OCI-LY7 (cell line): ENCODE measurements around the gene TAMALIN. TPM values are rescaled to one million over a fixed set of nuclear protein-coding genes. Genes with fewer than 3 reads are reported as not detected.

Source experiments
- BruUV-seq: library from RNA; stranded (reverse); fragments of 400-500 nt; replicated peaks from 2 replicates; lab custom pipeline; 2021; lab: Mats Ljungman, UMichigan
- CTCF ChIA-PET: fragments of 300-600 bp; sonication (Branson Sonifier 250); formaldehyde crosslinking; loops from one replicate; lab custom pipeline; 2022; ENCODE audit warnings: antibody characterized with exemption; ENCODE audit not compliant: unreplicated experiment; lab: Charles Lee
- POLR2A ChIA-PET: fragments of 300-600 bp; sonication (Branson Sonifier 250); formaldehyde crosslinking; loops from one replicate; lab custom pipeline; 2022; ENCODE audit warnings: antibody characterized with exemption; lab: Charles Lee
- DNase-seq: peaks from one replicate; pipeline ENCODE4 v3.0.0-alpha.2; 2015; ENCODE audit warnings: low spot score
- H2AFZ ChIP-seq: fragments of 200-600 bp; sonication (generic), shearing (Covaris generic); 2 replicates; pipeline ENCODE4 v1.6.1; 2014; ENCODE audit warnings: mild to moderate bottlenecking, antibody characterized with exemption, low read length, moderate library complexity
- H3K27ac ChIP-seq: fragments of 200-600 bp; sonication (generic); 2 replicates; pipeline ENCODE4 v1.5.1; 2014; ENCODE audit warnings: mixed run types, low read depth, mild to moderate bottlenecking, moderate library complexity, low read length, inconsistent platforms; ENCODE audit not compliant: poor library complexity, severe bottlenecking
- H3K36me3 ChIP-seq: fragments of 200-600 bp; sonication (generic); 2 replicates; pipeline ENCODE4 v1.6.1; 2014; ENCODE audit warnings: mild to moderate bottlenecking, antibody characterized with exemption, low read length, moderate library complexity, mixed read lengths; ENCODE audit not compliant: insufficient read depth
- H3K4me1 ChIP-seq: fragments of 200-600 bp; sonication (generic); 2 replicates; pipeline ENCODE4 v1.5.1; 2014; ENCODE audit warnings: mild to moderate bottlenecking, low read length; ENCODE audit not compliant: insufficient read depth, poor library complexity, severe bottlenecking
- H3K4me2 ChIP-seq: fragments of 200-600 bp; sonication (generic); 2 replicates; pipeline ENCODE4 v1.6.1; 2014; ENCODE audit warnings: mild to moderate bottlenecking, low read length
- H3K4me3 ChIP-seq: fragments of 200-600 bp; sonication (generic); 2 replicates; pipeline ENCODE4 v1.5.1; 2014; ENCODE audit warnings: mild to moderate bottlenecking, low read depth, low read length; ENCODE audit not compliant: poor library complexity, severe bottlenecking
- H3K79me2 ChIP-seq: fragments of 200-600 bp; sonication (generic); 2 replicates; pipeline ENCODE4 v1.6.1; 2016; ENCODE audit warnings: low read depth, mild to moderate bottlenecking, low read length, moderate library complexity, mixed read lengths; ENCODE audit not compliant: insufficient read depth
- H3K9me2 ChIP-seq: fragments of 200-600 bp; sonication (generic); 2 replicates; pipeline ENCODE4 v1.6.1; 2016; ENCODE audit warnings: mild to moderate bottlenecking, low read length, mixed read lengths; ENCODE audit not compliant: insufficient read depth
- H3K9me3 ChIP-seq: fragments of 200-600 bp; sonication (generic); 2 replicates; pipeline ENCODE4 v1.6.1; 2014; ENCODE audit warnings: mild to moderate bottlenecking, mixed run types, low read length, mixed read lengths
- H4K20me1 ChIP-seq: fragments of 200-600 bp; sonication (generic); 2 replicates; pipeline ENCODE4 v1.6.1; 2014; ENCODE audit warnings: mild to moderate bottlenecking, antibody characterized with exemption, low read length, moderate library complexity, mixed read lengths; ENCODE audit not compliant: insufficient read depth
- EZH2phosphoT487 ChIP-seq: fragments of 200-600 bp; sonication (generic); IDR thresholded peaks from 2 replicates; pipeline ENCODE4 v1.6.1; 2018; ENCODE audit warnings: low read depth, borderline replicate concordance, mild to moderate bottlenecking, mixed run types, antibody characterized with exemption, low read length, moderate library complexity, mixed read lengths
- intact Hi-C: fragments of 100-400 bp; cut with micrococcal nuclease; formaldehyde crosslinking; loops from one replicate; pipeline ENCODE4 v1.10.0; 2022; ENCODE audit not compliant: unreplicated experiment
- total RNA-seq, 2 experiments: library from RNA; depleted of rRNA in 1 of 2; stranded (reverse); fragments of >200 nt in 1 of 2; shearing (Covaris generic) in 1 of 2; gene quantifications; 2 replicates each; pipeline ENCODE4 v1.2.3, GENCODE V29; 2014 to 2022
- TF ChIP-seq, protein P1 (sequence below): fragments of 200-600 bp; sonication (generic); conservative IDR thresholded peaks from 2 replicates; pipeline ENCODE4 v1.5.1; 2014; ENCODE audit warnings: mild to moderate bottlenecking, antibody characterized with exemption, low read length, moderate library complexity, mixed read lengths

The TAMALIN gene
- total RNA-seq, 2 experiments from 2014 or later, result 0.66 to 1.3 TPM

DNA sequence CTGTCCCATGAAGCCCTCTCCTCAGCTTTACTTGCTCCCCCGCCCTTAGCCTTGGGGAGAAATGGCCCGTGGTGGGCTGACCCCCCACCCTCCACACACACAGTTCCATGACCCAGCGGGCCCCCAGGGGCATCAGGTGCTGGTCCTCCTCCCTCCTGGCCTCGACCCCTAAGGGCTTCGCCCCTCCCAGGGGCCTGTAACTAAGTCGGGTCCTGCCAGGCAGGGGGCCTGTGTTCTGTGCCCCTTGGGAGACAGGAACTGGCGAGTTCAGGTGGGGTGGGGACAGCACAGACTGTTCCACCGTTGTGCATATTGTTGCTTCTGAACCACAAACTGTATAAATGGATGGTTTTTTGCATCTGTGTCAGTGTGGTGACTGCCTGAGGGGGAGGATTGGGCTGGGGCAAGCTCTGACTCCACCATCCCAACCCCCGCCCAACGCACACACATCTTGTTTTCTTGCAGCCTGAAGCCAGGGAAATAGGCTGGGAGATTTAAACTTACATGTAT, 8.8 kb downstream of the TAMALIN start:
- H3K4me2 ChIP-seq, result no peak overlapping the region
- POLR2A ChIA-PET, result no interaction called here
- no TSS peak for BruUV-seq
- no peak for DNase-seq
- no peaks in the 10 kb centered on the region for H3K79me2 ChIP-seq
- TF ChIP-seq, protein P1, sequence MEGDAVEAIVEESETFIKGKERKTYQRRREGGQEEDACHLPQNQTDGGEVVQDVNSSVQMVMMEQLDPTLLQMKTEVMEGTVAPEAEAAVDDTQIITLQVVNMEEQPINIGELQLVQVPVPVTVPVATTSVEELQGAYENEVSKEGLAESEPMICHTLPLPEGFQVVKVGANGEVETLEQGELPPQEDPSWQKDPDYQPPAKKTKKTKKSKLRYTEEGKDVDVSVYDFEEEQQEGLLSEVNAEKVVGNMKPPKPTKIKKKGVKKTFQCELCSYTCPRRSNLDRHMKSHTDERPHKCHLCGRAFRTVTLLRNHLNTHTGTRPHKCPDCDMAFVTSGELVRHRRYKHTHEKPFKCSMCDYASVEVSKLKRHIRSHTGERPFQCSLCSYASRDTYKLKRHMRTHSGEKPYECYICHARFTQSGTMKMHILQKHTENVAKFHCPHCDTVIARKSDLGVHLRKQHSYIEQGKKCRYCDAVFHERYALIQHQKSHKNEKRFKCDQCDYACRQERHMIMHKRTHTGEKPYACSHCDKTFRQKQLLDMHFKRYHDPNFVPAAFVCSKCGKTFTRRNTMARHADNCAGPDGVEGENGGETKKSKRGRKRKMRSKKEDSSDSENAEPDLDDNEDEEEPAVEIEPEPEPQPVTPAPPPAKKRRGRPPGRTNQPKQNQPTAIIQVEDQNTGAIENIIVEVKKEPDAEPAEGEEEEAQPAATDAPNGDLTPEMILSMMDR, result no peak
- TF ChIP-seq EZH2phosphoT487, result no peak
- CTCF ChIA-PET, result no interaction called here
- no peaks in the 10 kb centered on the region for H3K9me2 ChIP-seq
- no peaks in the 10 kb centered on the region for H4K20me1 ChIP-seq
- no peaks in the 10 kb centered on the region for H3K9me3 ChIP-seq
- no peak overlapping the region for H3K4me3 ChIP-seq
- H2AFZ ChIP-seq, result no peak overlapping the region
- intact Hi-C loops, result no loop called here
- no peak overlapping the region for H3K27ac ChIP-seq
- peaks cover 2% of the 10 kb centered on the region for H3K4me1 ChIP-seq
- no peaks in the 10 kb centered on the region for H3K36me3 ChIP-seq

DNA sequence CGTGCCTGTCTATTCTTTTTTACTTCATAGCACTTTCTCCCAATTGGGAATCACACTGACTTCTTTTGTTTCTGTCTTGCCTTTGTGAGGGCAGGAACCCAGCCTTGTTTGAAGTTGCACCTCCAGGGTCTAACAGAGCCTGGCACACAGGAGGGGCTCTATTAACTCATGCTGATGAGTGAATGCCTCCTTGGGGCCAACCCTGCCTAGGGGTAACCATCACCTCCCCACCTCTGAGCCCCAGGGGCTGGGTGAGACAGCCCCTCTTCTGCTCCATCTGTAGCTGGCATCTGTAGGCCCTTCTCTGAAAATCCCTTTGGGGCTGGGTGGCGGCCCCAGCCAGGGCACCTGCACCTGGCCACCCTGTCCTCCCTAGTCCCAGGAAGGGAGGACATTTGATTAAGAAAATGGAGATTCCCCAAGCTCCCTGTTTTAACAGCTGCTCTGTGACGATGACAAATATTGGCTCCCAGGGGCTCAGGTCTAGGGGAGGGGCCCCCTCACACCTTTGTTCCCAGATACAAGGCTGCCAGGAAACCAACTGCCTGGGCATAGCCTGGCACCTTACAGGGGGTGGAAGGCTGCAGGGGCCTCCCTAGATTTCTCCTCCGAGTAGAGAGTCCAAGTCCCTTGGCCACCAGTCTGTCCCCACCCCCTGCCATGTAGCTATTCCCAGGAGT, 11.8 kb downstream of the TAMALIN start:
- POLR2A ChIA-PET, result interaction anchor here (0.7 kb wide), 1 partner anchor 120 kb away, joined by 4 read pairs; no protein-coding TSS in a partner anchor
- Histone ChIP-seq H3K9me3 (no peaks in the 10 kb centered on the region), H3K4me1 (peaks cover 26% of the 10 kb centered on the region), H3K9me2 (no peaks in the 10 kb centered on the region), H3K4me3 (no peak overlapping the region), H3K79me2 (no peaks in the 10 kb centered on the region), H3K36me3 (no peaks in the 10 kb centered on the region), H2AFZ (no peak overlapping the region), H4K20me1 (no peaks in the 10 kb centered on the region), H3K4me2 (no peak overlapping the region), H3K27ac (no peak overlapping the region)
- TF ChIP-seq, protein P1, result no peak
- TF ChIP-seq EZH2phosphoT487, result no peak
- CTCF ChIA-PET, result interaction anchor here (1.1 kb wide), 1 partner anchor 11 kb away, joined by 3 read pairs; no protein-coding TSS in a partner anchor
- DNase-seq, result no peak
- BruUV-seq, result no TSS peak
- intact Hi-C loops, result no loop called here

DNA sequence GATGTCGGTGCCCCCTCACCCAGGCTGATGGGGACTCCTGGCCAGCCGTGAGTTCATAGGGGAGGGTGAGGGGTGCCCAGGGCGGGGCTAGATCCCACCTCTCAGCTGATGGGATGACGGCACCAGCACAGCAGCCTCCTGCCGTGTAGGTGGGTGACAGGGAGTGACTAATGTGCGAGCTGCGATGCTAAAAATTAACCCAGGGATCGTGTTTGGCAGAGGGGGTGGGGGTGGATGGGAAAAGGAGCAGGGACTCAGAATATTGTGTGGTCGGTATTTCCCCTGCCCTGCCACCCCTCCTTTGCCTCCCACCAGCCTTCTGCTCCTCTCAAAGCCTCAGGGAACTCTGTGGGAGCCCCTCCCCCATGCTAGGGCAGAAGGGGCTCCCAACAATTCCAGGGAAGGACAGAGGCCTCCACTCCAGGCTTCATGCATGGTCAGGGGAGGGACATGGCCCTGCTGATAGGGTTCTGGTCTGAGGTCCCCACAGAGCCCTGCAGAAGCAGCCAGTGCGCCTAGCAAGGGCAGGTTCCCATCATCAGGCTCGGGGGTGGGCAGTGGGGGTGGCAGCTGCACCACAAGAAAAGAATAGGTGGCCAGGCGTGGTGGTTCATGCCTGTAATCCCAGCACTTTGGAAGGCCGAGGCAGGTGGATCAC, 12.5 kb downstream of the TAMALIN start:
- peaks cover 32% of the 10 kb centered on the region for H3K4me1 ChIP-seq
- BruUV-seq, result no TSS peak
- ChIA-PET CTCF (no interaction called here), POLR2A (interaction anchor here (0.7 kb wide), 1 partner anchor 121 kb away, joined by 4 read pairs; no protein-coding TSS in a partner anchor)
- no peak overlapping the region for H3K4me3 ChIP-seq
- no peak for DNase-seq
- H3K9me3 ChIP-seq, result no peaks in the 10 kb centered on the region
- no peaks in the 10 kb centered on the region for H4K20me1 ChIP-seq
- no peak overlapping the region for H2AFZ ChIP-seq
- no peaks in the 10 kb centered on the region for H3K9me2 ChIP-seq
- intact Hi-C loops, result no loop called here
- TF ChIP-seq EZH2phosphoT487, result no peak
- TF ChIP-seq, protein P1, result no peak
- H3K79me2 ChIP-seq, result no peaks in the 10 kb centered on the region
- H3K36me3 ChIP-seq, result no peaks in the 10 kb centered on the region
- no peak overlapping the region for H3K27ac ChIP-seq
- H3K4me2 ChIP-seq, result no peak overlapping the region
